Peyer's patch (tissue), 4 donors: Measurements from ENCODE around the gene COX8C. TPM values are rescaled to one million over a fixed set of nuclear protein-coding genes. Genes with fewer than 3 reads are reported as not detected.

Experiments used
- DNase-seq, 3 donors: peaks; one replicate each; pipeline ENCODE4 v3.0.0-alpha.2; 2017 to 2019
- H3K27ac ChIP-seq, 4 donors: fragments of 200-600 bp; sonication (generic); one replicate each; pipeline ENCODE4 v1.5.1; 2016 to 2019
- H3K27me3 ChIP-seq, 2 donors: fragments of 200-600 bp; sonication (generic); one replicate each; pipeline ENCODE4 v1.5.1; 2019
- H3K36me3 ChIP-seq, 3 donors: fragments of 200-600 bp; sonication (generic); one replicate each; pipeline ENCODE4 v1.5.1; 2016 to 2019
- H3K4me1 ChIP-seq, 4 donors: fragments of 200-600 bp; sonication (generic); one replicate each; pipeline ENCODE4 v1.5.1; 2016 to 2019
- H3K4me3 ChIP-seq, 4 donors: fragments of 200-600 bp; sonication (generic); 1 replicate in 3 of 4; 2 replicates in 1 of 4; pipeline ENCODE4 v1.5.1; 2016 to 2019; ENCODE audit warnings: mild to moderate bottlenecking in 1 of 4
- H3K9me3 ChIP-seq, 4 donors: fragments of 200-600 bp; sonication (generic); one replicate each; pipeline ENCODE4 v1.5.1; 2016 to 2019; ENCODE audit warnings: mild to moderate bottlenecking in 1 of 4
- CTCF ChIP-seq, 6 experiments: fragments of 450-650 bp in 4 of 6; fragments of 200-600 bp in 2 of 6; sonication (generic) in 1 of 6; IDR thresholded peaks; one replicate each; pipeline ENCODE4 v1.5.1; 2017 to 2019; ENCODE audit warnings: antibody characterized with exemption in 6 of 6, mild to moderate bottlenecking in 3 of 6, moderate library complexity in 1 of 6
- POLR2A ChIP-seq, 2 donors: fragments of 450-650 bp; IDR thresholded peaks; one replicate each; pipeline ENCODE4 v1.5.1; 2017; ENCODE audit warnings: antibody characterized with exemption in 2 of 2, mild to moderate bottlenecking in 2 of 2, moderate library complexity in 2 of 2
- total RNA-seq, 4 donors: library from RNA; depleted of rRNA; stranded (reverse); fragments of >200 nt; gene quantifications; one replicate each; pipeline ENCODE4 v1.1.0, GENCODE V29; 2016

The COX8C gene
- total RNA-seq, 4 donors from 2014 or later: not detected

DNA sequence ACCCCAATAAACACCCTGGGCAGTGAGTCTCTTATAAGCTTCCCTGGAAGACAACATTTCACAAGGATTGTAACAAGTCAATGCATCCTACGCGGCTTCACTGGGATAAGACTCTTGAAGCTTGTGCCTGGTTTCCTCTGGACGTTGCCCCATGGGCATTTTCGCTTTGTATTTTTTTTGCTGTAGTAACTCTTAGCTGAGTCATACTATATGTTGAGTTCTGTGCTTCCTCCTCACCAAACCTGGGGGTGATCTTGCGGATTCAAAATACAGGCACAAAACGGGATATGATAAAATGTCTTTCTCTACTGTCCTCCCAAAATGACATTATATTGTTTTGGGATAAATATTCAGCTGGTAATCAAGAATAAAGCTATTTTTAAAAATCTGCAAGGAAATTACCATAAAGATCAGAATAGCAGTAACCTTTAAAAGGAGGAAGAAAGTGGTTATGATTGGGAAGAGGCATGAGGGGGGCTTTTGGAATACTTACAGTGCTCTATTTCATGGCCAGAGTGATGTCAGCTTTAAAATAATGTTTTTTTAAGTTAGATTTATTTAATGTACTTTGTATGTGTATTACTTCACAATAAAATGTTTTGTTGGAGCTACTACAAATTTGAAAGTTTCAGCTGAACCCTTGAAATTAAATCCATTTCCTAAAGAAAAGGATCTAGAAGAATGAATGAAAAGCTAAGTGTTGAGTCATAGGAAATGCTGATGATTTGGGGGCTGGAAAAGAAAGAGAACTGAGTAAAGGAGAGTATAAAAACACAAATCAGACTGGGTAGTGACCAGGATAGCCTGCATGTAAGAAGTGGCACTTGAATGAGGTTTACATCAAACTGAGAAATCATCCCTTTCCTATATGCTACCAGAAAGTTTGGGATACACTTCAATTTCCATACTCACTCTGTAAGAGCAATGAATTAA, 28.8 kb upstream of the COX8C start:
- Histone ChIP-seq H3K27ac (peak overlapping the region in 2 of 4 donors; percentile 50 to 61), H3K27me3 (no peaks in the 10 kb centered on the region), H3K4me1 (peaks cover 0 to 24% (median 4%) of the 10 kb centered on the region in 4 donors)

DNA sequence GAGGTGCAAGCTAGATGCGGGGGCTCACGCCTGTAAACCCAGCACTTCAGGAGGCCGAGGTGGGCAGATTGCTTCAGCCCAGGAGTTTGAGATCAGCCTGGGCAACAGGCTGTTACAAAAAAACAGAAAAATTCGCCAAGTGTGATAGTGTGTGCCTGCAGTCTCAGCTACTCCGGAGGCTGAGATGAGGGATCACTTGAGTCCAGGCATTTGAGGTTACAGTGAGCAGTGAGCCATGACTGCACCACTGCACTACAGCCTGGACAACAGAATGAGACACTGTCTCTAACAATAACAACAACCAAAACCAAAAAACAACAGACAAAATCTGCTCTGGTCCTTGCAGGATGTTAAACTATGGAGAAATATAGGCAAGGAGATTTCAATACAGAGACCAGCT, 28.1 kb upstream of the COX8C start:
- TF ChIP-seq POLR2A (IDR thresholded peaks at IDR 0.05) (no peak), CTCF (IDR thresholded peaks at IDR 0.05) (no peak)
- DNase-seq: no peak
- no peak overlapping the region for H3K27ac ChIP-seq
- no peaks in the 10 kb centered on the region for H3K9me3 ChIP-seq
- H3K36me3 ChIP-seq: no peaks in the 10 kb centered on the region
- no peak overlapping the region for H3K4me3 ChIP-seq
- H3K27me3 ChIP-seq: no peaks in the 10 kb centered on the region
- peaks cover 0 to 32% (median 4%) of the 10 kb centered on the region in 4 donors for H3K4me1 ChIP-seq

More for the DNA sequence above, 28.8 kb upstream of the COX8C start:
- TF ChIP-seq CTCF (IDR thresholded peaks at IDR 0.05): no peak
- no peak for TF ChIP-seq POLR2A (IDR thresholded peaks at IDR 0.05)
- Histone ChIP-seq H3K9me3 (no peaks in the 10 kb centered on the region), H3K4me3 (no peak overlapping the region), H3K36me3 (no peaks in the 10 kb centered on the region)
- peak in 1 of 3 donors; percentile 58 for DNase-seq

- no peak overlapping the region for H3K27ac ChIP-seq
- H3K36me3 ChIP-seq: no peaks in the 10 kb centered on the region
- no peak for DNase-seq
- no peak for TF ChIP-seq POLR2A (IDR thresholded peaks at IDR 0.05)
- TF ChIP-seq CTCF (IDR thresholded peaks at IDR 0.05): no peak
- no peaks in the 10 kb centered on the region for H3K27me3 ChIP-seq
- no peaks in the 10 kb centered on the region for H3K9me3 ChIP-seq
- no peak overlapping the region for H3K4me3 ChIP-seq
- peaks cover 0 to 37% (median 4%) of the 10 kb centered on the region in 4 donors for H3K4me1 ChIP-seq
These were observed 27.5 kb upstream of the COX8C start for GRCh38 chr14:93319494-93319893.

GRCh38 chr14:93319958-93320357, 27.0 kb upstream of the COX8C start:
- H3K4me3 ChIP-seq: no peak overlapping the region
- H3K36me3 ChIP-seq: no peaks in the 10 kb centered on the region
- DNase-seq: no peak
- H3K27me3 ChIP-seq: no peaks in the 10 kb centered on the region
- H3K4me1 ChIP-seq: peaks cover 0 to 39% (median 4%) of the 10 kb centered on the region in 4 donors
- no peaks in the 10 kb centered on the region for H3K9me3 ChIP-seq
- TF ChIP-seq POLR2A (IDR thresholded peaks at IDR 0.05) (no peak), CTCF (IDR thresholded peaks at IDR 0.05) (no peak)
- H3K27ac ChIP-seq: no peak overlapping the region

GRCh38 chr14:93320489-93320888, 26.5 kb upstream of the COX8C start:
- TF ChIP-seq CTCF (IDR thresholded peaks at IDR 0.05): no peak
- no peak for TF ChIP-seq POLR2A (IDR thresholded peaks at IDR 0.05)
- Histone ChIP-seq H3K36me3 (no peaks in the 10 kb centered on the region), H3K27ac (no peak overlapping the region), H3K9me3 (no peaks in the 10 kb centered on the region), H3K4me3 (no peak overlapping the region), H3K27me3 (no peaks in the 10 kb centered on the region), H3K4me1 (peaks cover 0 to 39% (median 4%) of the 10 kb centered on the region in 4 donors)
- DNase-seq: no peak
